ENCODE results near the gene MYOF.

- no peak for TF ChIP-seq CTCF (IDR thresholded peaks at IDR 0.05)
- no peak for TF ChIP-seq POLR2AphosphoS5 (IDR thresholded peaks at IDR 0.05)
Observed at GRCh38 chr10:93364966-93365365, 117.2 kb downstream of the MYOF start.
